Measurements from ENCODE around the gene SIN3A.

The SIN3A gene

DNA sequence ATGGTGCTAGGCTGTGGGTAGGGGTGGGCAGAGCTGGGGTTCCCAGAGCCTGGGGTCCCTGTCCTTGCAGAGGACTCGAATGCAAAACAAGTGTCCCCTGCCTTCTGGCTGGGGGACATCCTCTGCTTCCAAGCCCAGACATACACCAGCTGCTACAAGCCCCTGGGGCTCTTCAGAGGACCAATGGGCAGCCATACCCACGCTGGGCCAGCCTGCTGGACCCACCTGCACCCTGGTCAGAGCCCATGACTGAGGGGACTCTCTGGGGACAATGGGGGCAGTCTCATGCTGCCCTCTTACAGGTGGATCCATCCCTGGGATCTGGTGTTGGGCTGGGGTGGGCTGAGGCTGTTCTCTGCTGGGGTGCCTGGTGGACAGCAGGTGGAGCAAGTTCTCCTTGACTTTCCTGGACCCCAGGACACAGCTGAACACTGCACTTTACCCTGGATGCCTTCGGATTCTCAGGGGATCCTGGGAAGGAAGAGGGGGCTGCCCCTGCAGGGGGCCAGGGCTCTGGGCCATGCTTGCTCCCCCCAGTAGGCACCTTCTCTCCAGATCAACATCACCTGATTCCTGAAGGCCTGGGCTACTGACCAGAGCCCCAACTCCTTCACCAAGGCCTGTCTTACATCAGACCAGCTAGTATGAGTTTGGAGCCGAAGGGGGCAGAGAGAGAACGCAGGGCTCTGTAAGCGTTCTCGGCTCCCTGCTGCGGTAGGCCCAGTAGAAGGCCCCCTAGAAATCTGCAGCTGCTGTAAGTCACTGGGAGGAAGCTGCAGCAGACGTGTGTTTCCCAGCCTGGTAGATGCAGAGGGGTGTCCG is 122.8 kb downstream of the SIN3A start:
- Histone ChIP-seq H3K27me3 (ENCODE audit: control insufficient read depth in 5 of 5, insufficient read depth in 4 of 5, low read length in 5 of 5) (no peaks in the 10 kb centered on the region), H3K9ac (ENCODE audit: low read length in 5 of 5) (no peak overlapping the region), H3K9me3 (ENCODE audit: control insufficient read depth in 5 of 5, low read length in 5 of 5) (no peaks in the 10 kb centered on the region), H3K4me1 (ENCODE audit: control insufficient read depth in 5 of 5, insufficient read depth in 5 of 5, low read length in 5 of 5) (no peaks in the 10 kb centered on the region), H3K4me3 (ENCODE audit: low read depth in 1 of 5, low read length in 5 of 5) (no peak overlapping the region), H3K27ac (ENCODE audit: low read depth, low read length) (no peak overlapping the region), H3K36me3 (ENCODE audit: control insufficient read depth in 5 of 5, insufficient read depth in 5 of 5, low read length in 5 of 5) (no peaks in the 10 kb centered on the region)

DNA sequence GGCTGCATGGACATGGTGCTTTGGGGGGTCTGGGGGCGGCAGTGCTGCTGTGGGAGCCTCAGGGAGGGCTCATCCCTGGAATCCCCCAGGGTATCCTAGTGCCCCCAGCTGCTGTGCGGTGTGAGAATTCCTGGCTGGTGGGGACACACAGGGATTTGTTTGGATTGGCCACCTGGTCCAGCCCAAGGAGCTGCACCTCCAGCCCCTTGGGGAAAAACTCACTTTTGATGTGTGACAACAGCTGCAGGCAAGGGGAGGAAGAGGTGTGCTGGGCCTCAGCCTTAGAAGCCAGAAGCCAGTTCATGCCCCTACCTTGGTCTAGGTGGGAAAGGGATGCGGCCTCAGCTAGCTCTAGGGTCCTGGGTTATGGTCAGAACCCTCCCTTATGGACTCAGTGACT is 124.0 kb downstream of the SIN3A start:
- Histone ChIP-seq H3K27me3 (ENCODE audit: control insufficient read depth in 5 of 5, insufficient read depth in 4 of 5, low read length in 5 of 5) (no peaks in the 10 kb centered on the region), H3K9ac (ENCODE audit: low read length in 5 of 5) (no peak overlapping the region), H3K4me3 (ENCODE audit: low read depth in 1 of 5, low read length in 5 of 5) (no peak overlapping the region), H3K9me3 (ENCODE audit: control insufficient read depth in 5 of 5, low read length in 5 of 5) (no peaks in the 10 kb centered on the region), H3K4me1 (ENCODE audit: control insufficient read depth in 5 of 5, insufficient read depth in 5 of 5, low read length in 5 of 5) (no peaks in the 10 kb centered on the region), H3K36me3 (ENCODE audit: control insufficient read depth in 5 of 5, insufficient read depth in 5 of 5, low read length in 5 of 5) (no peaks in the 10 kb centered on the region), H3K27ac (ENCODE audit: low read depth, low read length) (no peak overlapping the region)

DNA sequence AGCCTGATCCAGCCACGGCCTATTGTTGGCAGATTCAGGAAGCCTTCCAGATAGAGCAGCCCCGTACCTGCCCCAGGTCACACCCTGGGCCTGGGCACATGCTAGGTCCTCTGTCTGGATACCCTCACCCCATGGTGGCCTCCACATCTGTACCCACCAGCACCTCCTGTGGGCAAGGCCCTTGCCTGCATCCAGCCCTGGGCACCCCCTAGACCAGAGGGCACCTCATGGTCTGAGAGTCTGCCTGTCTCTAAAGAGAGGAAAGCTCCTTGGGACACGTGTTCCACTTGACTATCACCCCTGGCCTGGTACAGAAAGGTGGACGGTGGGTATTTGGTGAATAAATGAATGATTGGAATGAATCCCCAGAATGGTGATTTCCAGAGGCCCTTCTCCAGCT is 124.5 kb downstream of the SIN3A start:
- no peak overlapping the region for H3K4me3 ChIP-seq (ENCODE audit: low read depth in 1 of 5, low read length in 5 of 5)
- H3K9me3 ChIP-seq (ENCODE audit: control insufficient read depth in 5 of 5, low read length in 5 of 5), result no peaks in the 10 kb centered on the region
- H3K36me3 ChIP-seq (ENCODE audit: control insufficient read depth in 5 of 5, insufficient read depth in 5 of 5, low read length in 5 of 5), result no peaks in the 10 kb centered on the region
- no peak overlapping the region for H3K9ac ChIP-seq (ENCODE audit: low read length in 5 of 5)
- no peaks in the 10 kb centered on the region for H3K4me1 ChIP-seq (ENCODE audit: control insufficient read depth in 5 of 5, insufficient read depth in 5 of 5, low read length in 5 of 5)
- H3K27ac ChIP-seq (ENCODE audit: low read depth, low read length), result no peak overlapping the region
- H3K27me3 ChIP-seq (ENCODE audit: control insufficient read depth in 5 of 5, insufficient read depth in 4 of 5, low read length in 5 of 5), result no peaks in the 10 kb centered on the region

DNA sequence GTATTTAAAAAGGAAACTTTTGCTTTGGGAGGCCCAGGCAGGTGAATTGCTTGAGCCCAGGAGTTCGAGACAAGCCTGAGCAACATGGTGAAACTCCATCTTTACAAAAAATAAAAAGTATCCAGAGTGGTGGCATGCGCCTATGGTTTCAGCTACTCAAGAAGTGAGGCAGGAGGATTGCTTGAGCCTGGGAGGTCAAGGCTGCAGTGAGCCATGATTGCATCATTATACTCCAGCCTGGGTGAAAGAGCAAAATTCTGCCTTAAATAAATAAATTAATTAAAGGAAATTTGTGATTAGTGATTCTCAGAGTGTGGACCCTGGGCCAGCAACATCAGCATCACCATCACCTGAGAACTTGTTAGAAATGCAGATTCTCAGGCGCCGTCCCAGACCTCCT is 125.6 kb downstream of the SIN3A start:
- Histone ChIP-seq H3K4me1 (ENCODE audit: control insufficient read depth in 5 of 5, insufficient read depth in 5 of 5, low read length in 5 of 5) (no peaks in the 10 kb centered on the region), H3K4me3 (ENCODE audit: low read depth in 1 of 5, low read length in 5 of 5) (no peak overlapping the region), H3K9me3 (ENCODE audit: control insufficient read depth in 5 of 5, low read length in 5 of 5) (no peaks in the 10 kb centered on the region), H3K27me3 (ENCODE audit: control insufficient read depth in 5 of 5, insufficient read depth in 4 of 5, low read length in 5 of 5) (no peaks in the 10 kb centered on the region), H3K36me3 (ENCODE audit: control insufficient read depth in 5 of 5, insufficient read depth in 5 of 5, low read length in 5 of 5) (no peaks in the 10 kb centered on the region), H3K27ac (ENCODE audit: low read depth, low read length) (no peak overlapping the region), H3K9ac (ENCODE audit: low read length in 5 of 5) (no peak overlapping the region)

DNA sequence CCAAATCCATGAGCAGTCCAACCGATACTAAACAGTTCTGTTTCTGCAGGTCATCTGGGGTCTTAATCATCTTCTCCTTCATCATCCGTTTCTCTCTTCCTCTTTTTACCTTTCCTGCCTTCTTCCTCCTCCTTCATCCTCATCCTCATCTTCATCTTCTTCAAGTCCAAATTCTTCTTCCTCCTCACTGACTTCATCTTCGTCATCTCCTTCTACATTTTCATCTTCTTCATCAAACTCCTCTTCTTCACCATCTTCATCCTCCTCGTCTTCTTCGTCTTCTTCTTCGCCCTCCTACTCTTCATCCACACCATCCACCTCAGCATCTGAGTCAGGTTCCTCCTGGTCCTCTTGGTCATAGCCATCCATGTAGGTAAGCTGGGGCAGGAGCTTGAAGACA is 129.8 kb downstream of the SIN3A start:
- Histone ChIP-seq H3K36me3 (ENCODE audit: control insufficient read depth in 5 of 5, insufficient read depth in 5 of 5, low read length in 5 of 5) (no peaks in the 10 kb centered on the region), H3K9me3 (ENCODE audit: control insufficient read depth in 5 of 5, low read length in 5 of 5) (no peaks in the 10 kb centered on the region), H3K27ac (ENCODE audit: low read depth, low read length) (no peak overlapping the region), H3K4me1 (ENCODE audit: control insufficient read depth in 5 of 5, insufficient read depth in 5 of 5, low read length in 5 of 5) (no peaks in the 10 kb centered on the region), H3K4me3 (ENCODE audit: low read depth in 1 of 5, low read length in 5 of 5) (no peak overlapping the region), H3K27me3 (ENCODE audit: control insufficient read depth in 5 of 5, insufficient read depth in 4 of 5, low read length in 5 of 5) (no peaks in the 10 kb centered on the region), H3K9ac (ENCODE audit: low read length in 5 of 5) (no peak overlapping the region)
